ENCODE data around the gene RNF19B. TPM values are rescaled to one million over a fixed set of nuclear protein-coding genes. Genes with fewer than 3 reads are reported as not detected.

Gene RNF19B
- total RNA-seq, 1 donor from 2014 or later = 9.7 TPM

GRCh38 chr1:32900371-32900955 lies 64.1 kb downstream of the RNF19B start:
- no peak for DNase-seq

- DNase-seq = no peak
Observed at GRCh38 chr1:32899586-32900296, 64.9 kb downstream of the RNF19B start.

GRCh38 chr1:32898958-32899357 lies 65.7 kb downstream of the RNF19B start:
- no peak for DNase-seq

- no peak for DNase-seq
Observed at GRCh38 chr1:32898056-32898455, 66.6 kb downstream of the RNF19B start.

GRCh38 chr1:32897082-32898049 lies 67.2 kb downstream of the RNF19B start:
- DNase-seq = no peak

GRCh38 chr1:32896451-32896850 lies 68.2 kb downstream of the RNF19B start:
- DNase-seq = no peak

GRCh38 chr1:32895325-32896215 lies 69.0 kb downstream of the RNF19B start:
- no peak for DNase-seq

- DNase-seq = no peak
Observed at GRCh38 chr1:32894681-32895080, 69.9 kb downstream of the RNF19B start.

- no peak for DNase-seq
Observed at GRCh38 chr1:32894019-32894600, 70.5 kb downstream of the RNF19B start.

GRCh38 chr1:32893198-32894018 lies 71.2 kb downstream of the RNF19B start:
- no peak for DNase-seq

- no peak for DNase-seq
Observed at GRCh38 chr1:32892368-32893197, 72.0 kb downstream of the RNF19B start.

- DNase-seq = no peak
Observed at GRCh38 chr1:32891630-32892029, 73.0 kb downstream of the RNF19B start.

GRCh38 chr1:32891241-32891570 lies 73.4 kb downstream of the RNF19B start:
- DNase-seq = no peak

- DNase-seq = no peak
Observed at GRCh38 chr1:32890516-32891240, 73.9 kb downstream of the RNF19B start.

- no peak for DNase-seq
Observed at GRCh38 chr1:32889731-32890278, 74.8 kb downstream of the RNF19B start.

GRCh38 chr1:32888677-32889420 lies 75.8 kb downstream of the RNF19B start:
- no peak for DNase-seq

GRCh38 chr1:32888134-32888533 lies 76.5 kb downstream of the RNF19B start:
- DNase-seq = no peak

- no peak for DNase-seq
Observed at GRCh38 chr1:32887623-32888022, 77.0 kb downstream of the RNF19B start.

All from skin of body (tissue), 2 donors.